ENCODE data around the gene CHRM3. TPM values are rescaled to one million over a fixed set of nuclear protein-coding genes. Genes with fewer than 3 reads are reported as not detected.

CHRM3 gene
- 2.9 TPM for total RNA-seq
- polyA plus RNA-seq (ENCODE audit: insufficient read depth, low read depth, low replicate concordance), result 1.4 TPM
- long read RNA-seq, donor 1, result 0 reads
- long read RNA-seq, donor 2, result 0 reads
- long read RNA-seq, donor 3, result 0 reads
- long read RNA-seq, donor 4, result 0 reads
- long read RNA-seq, donor 5, result 0 reads
- long read RNA-seq, donor 6, partial matches to known transcripts, result 0 of 1 reads
- long read RNA-seq, donor 6, other reads (novel, unspliced or antisense), result 0 of 1 reads
- long read RNA-seq, donor 7, partial matches to known transcripts, result 0 of 5 reads
- long read RNA-seq, donor 7, other reads (novel, unspliced or antisense), result 5 of 5 reads
- long read RNA-seq, donor 8, result 0 reads
- long read RNA-seq, donor 9, result 0 reads
- long read RNA-seq, donor 10, result 0 reads

- H3K9ac ChIP-seq (ENCODE audit: low read length in 3 of 3), result peak within 1 kb of the TSS in 2 of 3 donors; percentile 34 to 65
- DNase-seq (peak; percentile 69 to 89 (median 83)), FAIRE-seq (no peak)
- H3K4me1 ChIP-seq (ENCODE audit: control insufficient read depth in 2 of 3, insufficient read depth in 2 of 3, low read depth in 1 of 3, low read length in 3 of 3), result peaks cover 0 to 3% (median 0%) of the 10 kb centered on the region in 3 donors
- peak; percentile 3 for TF ChIP-seq CTCF (IDR thresholded peaks at IDR 0.05; ENCODE audit: borderline replicate concordance, extremely low read depth, insufficient read depth)
- peak within 1 kb of the TSS; percentile 50 to 70 (median 57) for H3K4me3 ChIP-seq (ENCODE audit: low read length in 3 of 3)
- H3K9me3 ChIP-seq (ENCODE audit: control insufficient read depth in 2 of 3, insufficient read depth in 1 of 3, low read length in 3 of 3), result no peaks in the 10 kb centered on the region
- H3K27me3 ChIP-seq (ENCODE audit: control insufficient read depth, insufficient read depth, low read length), result peaks cover 15% of the 10 kb centered on the region
- H3K27ac ChIP-seq (ENCODE audit: low read depth in 2 of 2, low read length in 2 of 2), result peak within 1 kb of the TSS in 1 of 2 donors; percentile 22
- H3K36me3 ChIP-seq (ENCODE audit: control insufficient read depth in 2 of 3, insufficient read depth in 3 of 3, low read length in 3 of 3), result no peaks in the 10 kb centered on the region
- intact Hi-C loops (cut with DNase I), result no loop called here
These were observed at the start of gene CHRM3 for GRCh38 chr1:239386453-239387303. Gene CHRM3, plus strand, starts transcription at chr1:239386568. Its CDS starts 520,884 bp downstream, at chr1:239907452.

GRCh38 chr1:239337799-239338430 is 48.5 kb upstream of the CHRM3 start:
- DNase-seq, result peak in 4 of 5 donors; percentile 33 to 88 (median 64)
- intact Hi-C loops (cut with DNase I), result no loop called here
- Histone ChIP-seq H3K27me3 (ENCODE audit: control insufficient read depth, insufficient read depth, low read length) (no peaks in the 10 kb centered on the region), H3K36me3 (ENCODE audit: control insufficient read depth in 2 of 3, insufficient read depth in 3 of 3, low read length in 3 of 3) (no peaks in the 10 kb centered on the region), H3K9ac (ENCODE audit: low read length in 3 of 3) (no peak overlapping the region), H3K4me1 (ENCODE audit: control insufficient read depth in 2 of 3, insufficient read depth in 2 of 3, low read depth in 1 of 3, low read length in 3 of 3) (no peaks in the 10 kb centered on the region), H3K9me3 (ENCODE audit: control insufficient read depth in 2 of 3, insufficient read depth in 1 of 3, low read length in 3 of 3) (no peaks in the 10 kb centered on the region), H3K4me3 (ENCODE audit: low read length in 3 of 3) (no peak overlapping the region), H3K27ac (ENCODE audit: low read depth in 2 of 2, low read length in 2 of 2) (no peak overlapping the region)
- FAIRE-seq, result no peak
- TF ChIP-seq CTCF (IDR thresholded peaks at IDR 0.05; ENCODE audit: borderline replicate concordance, extremely low read depth, insufficient read depth), result no peak

GRCh38 chr1:239347776-239348175 is 38.6 kb upstream of the CHRM3 start:
- no peak for TF ChIP-seq CTCF (IDR thresholded peaks at IDR 0.05; ENCODE audit: borderline replicate concordance, extremely low read depth, insufficient read depth)
- no peak for DNase-seq
- Histone ChIP-seq H3K9me3 (ENCODE audit: control insufficient read depth in 2 of 3, insufficient read depth in 1 of 3, low read length in 3 of 3) (no peaks in the 10 kb centered on the region), H3K4me1 (ENCODE audit: control insufficient read depth in 2 of 3, insufficient read depth in 2 of 3, low read depth in 1 of 3, low read length in 3 of 3) (no peaks in the 10 kb centered on the region), H3K4me3 (ENCODE audit: low read length in 3 of 3) (no peak overlapping the region), H3K9ac (ENCODE audit: low read length in 3 of 3) (no peak overlapping the region), H3K27ac (ENCODE audit: low read depth in 2 of 2, low read length in 2 of 2) (no peak overlapping the region), H3K36me3 (ENCODE audit: control insufficient read depth in 2 of 3, insufficient read depth in 3 of 3, low read length in 3 of 3) (no peaks in the 10 kb centered on the region), H3K27me3 (ENCODE audit: control insufficient read depth, insufficient read depth, low read length) (no peaks in the 10 kb centered on the region)
- intact Hi-C loops (cut with DNase I), result no loop called here
- FAIRE-seq, result no peak

Measured in kidney (tissue), 22 donors.